GM10248 (cell line): ENCODE data around the gene ZNFX1.

Experiments
- CTCF ChIA-PET: fragments of 300-600 bp; sonication (Branson Sonifier 250); formaldehyde crosslinking; extraction: SDS; loops from one replicate; lab custom pipeline; 2021; ENCODE audit warnings: antibody characterized with exemption; lab: Yijun Ruan, JAX
- POLR2A ChIA-PET: fragments of 350-650 bp; sonication (Branson Sonifier 250); formaldehyde crosslinking; extraction: SDS; loops from one replicate; lab custom pipeline; 2020; ENCODE audit warnings: antibody characterized with exemption; lab: Yijun Ruan, JAX
- DNase-seq: peaks from one replicate; pipeline ENCODE4 v3.0.0; 2012; ENCODE audit errors: extremely low spot score
- TF ChIP-seq, protein P1 (sequence below): IDR thresholded peaks from 2 replicates; pipeline ENCODE4 v1.5.1; 2012; ENCODE audit warnings: mild to moderate bottlenecking, low read depth; ENCODE audit errors: extremely low read depth, missing control alignments, control extremely low read depth

Gene ZNFX1

DNA sequence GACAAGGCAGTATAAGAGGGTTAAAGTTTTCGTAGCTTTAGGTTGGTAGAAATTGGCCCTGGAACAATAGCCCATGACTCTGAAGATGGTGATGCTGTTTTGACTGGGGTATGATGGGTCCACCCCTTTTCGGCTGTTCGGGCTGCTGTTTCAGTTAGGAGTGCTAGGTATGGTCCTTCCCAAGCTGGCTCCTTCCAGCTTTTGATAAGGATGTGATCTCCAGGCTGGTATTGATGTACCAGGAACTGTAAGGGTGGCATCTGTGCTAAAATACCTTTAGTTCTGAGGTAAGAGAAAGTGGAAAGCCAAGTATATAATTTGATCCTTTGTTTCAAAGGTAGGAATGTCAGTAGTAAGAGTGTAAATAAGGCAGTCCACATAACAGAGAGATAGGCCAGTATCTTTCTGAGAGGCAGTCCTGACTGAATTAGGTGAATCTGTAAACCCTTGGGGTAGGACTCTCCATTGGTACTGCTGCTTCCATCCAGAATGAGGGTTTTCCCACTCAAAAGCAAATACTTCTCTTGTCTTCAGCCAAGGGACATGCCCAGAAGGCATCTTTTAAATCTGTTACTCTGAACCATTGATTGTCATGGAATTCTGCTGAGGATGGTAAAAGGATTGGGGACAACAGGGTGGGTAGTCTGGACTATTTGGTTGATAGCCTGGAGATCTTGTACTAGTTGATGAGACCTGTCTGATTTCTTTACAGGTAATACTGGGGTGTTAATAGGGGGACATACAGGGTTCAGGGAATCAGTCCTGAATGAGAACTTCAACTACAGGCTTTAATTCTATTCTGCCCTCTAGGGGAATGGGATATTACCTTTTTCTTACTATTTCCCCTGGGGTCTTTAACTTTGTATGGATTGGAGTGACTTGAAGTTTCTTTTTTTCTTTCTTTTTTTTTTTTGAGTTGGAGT lies 6.1 kb upstream of the ZNFX1 start:
- no peak for DNase-seq
- ChIA-PET CTCF (no interaction called here), POLR2A (interaction anchor here (0.6 to 1.1 kb wide), 5 partner anchors 11 to 708 kb away, joined by 3 to 5 read pairs (median 3); no protein-coding TSS in a partner anchor)
- TF ChIP-seq, protein P1, sequence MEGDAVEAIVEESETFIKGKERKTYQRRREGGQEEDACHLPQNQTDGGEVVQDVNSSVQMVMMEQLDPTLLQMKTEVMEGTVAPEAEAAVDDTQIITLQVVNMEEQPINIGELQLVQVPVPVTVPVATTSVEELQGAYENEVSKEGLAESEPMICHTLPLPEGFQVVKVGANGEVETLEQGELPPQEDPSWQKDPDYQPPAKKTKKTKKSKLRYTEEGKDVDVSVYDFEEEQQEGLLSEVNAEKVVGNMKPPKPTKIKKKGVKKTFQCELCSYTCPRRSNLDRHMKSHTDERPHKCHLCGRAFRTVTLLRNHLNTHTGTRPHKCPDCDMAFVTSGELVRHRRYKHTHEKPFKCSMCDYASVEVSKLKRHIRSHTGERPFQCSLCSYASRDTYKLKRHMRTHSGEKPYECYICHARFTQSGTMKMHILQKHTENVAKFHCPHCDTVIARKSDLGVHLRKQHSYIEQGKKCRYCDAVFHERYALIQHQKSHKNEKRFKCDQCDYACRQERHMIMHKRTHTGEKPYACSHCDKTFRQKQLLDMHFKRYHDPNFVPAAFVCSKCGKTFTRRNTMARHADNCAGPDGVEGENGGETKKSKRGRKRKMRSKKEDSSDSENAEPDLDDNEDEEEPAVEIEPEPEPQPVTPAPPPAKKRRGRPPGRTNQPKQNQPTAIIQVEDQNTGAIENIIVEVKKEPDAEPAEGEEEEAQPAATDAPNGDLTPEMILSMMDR: no peak

DNA sequence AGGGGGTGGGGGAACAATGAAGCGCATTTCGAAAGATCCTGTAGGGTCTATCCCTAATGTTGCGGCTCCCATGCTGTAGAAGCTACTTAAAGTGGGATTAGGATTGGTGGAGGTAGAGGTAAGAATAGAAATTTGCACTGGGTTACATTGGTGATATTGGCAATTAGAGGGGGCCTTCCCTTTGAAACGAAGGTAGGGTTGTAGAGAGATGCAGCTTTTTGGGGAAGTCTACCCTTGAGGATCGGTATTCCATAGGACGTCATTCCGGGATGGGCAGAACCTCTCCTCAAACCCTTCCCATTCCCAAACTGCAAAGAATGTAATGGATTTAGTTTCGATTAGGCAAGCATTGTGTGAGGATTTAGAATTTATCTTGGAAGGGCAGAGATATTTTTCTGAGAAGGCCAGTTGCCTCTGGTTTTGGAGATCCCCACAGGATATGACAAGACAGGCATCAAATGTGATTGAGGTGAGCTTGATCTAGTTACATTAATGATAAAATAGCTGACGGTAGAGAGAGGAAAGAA lies 5.4 kb upstream of the ZNFX1 start:
- CTCF ChIA-PET: interaction anchor here (1.2 to 2.0 kb wide), 2 partner anchors 12 to 37 kb away, joined by 3 to 6 read pairs; no protein-coding TSS in a partner anchor
- DNase-seq: no peak
- POLR2A ChIA-PET: interaction anchor here (0.7 to 1.1 kb wide), 3 partner anchors 13 to 83 kb away, joined by 3 to 4 read pairs (median 3); no protein-coding TSS in a partner anchor
- TF ChIP-seq, protein P1: no peak

DNA sequence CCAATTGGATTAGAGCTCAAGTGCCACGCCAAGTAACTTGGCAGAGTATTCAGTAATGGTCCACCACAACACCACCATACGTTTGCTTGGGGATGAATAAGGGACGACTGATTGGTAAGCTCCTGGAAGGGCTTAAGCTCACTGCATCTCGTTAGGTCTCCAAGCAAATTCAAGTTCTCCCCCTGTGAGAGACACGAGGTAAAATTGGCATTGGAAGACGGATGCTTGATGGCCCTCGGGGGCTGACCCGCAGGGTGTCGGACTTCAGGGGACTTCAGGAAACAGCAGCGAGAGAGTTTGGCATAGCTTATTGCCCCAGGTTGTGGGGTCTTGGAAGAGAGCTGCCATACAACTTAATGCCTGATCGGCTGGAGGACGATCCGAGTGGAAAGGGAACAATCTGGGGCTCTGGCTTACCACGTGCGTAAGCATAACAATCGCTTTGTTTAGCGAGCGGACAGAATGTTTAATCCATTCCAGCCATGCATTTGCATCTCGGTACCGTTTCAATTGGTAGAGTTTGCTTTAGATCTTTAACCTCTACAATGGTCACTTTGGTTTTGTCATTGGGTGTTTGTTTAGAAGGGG lies 4.8 kb upstream of the ZNFX1 start:
- TF ChIP-seq, protein P1: no peak
- CTCF ChIA-PET: interaction anchor here (1.2 to 2.0 kb wide), 2 partner anchors 12 to 36 kb away, joined by 3 to 6 read pairs; no protein-coding TSS in a partner anchor
- no peak for DNase-seq
- POLR2A ChIA-PET: interaction anchor here (1.0 to 1.1 kb wide), 2 partner anchors 13 to 15 kb away, joined by 3 to 4 read pairs; no protein-coding TSS in a partner anchor

DNA sequence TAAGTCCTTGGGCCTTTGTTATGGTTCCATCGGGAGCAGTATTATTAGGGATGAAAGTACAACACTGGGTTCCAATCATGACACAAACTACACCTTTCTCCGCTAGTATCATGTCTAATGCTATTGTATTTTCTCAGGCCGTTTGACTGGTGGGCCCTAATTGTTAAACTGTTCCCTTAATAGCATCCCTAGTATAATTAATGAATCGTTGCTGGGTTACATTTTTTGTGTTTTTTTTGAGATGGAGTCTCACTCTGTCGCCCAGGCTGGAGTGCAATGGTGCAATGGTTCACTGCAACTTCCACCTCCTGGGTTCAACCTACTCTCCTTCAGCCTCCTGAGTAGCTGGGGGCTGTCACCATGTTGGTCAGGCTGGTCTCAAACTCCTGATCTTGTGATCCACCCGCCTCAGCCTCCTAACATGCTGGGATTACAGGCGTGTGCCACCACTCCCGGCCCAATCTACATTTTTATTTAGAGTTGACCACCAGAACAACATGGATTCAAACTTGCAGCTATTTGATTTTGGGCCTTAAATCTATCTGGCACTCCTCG lies 4.1 kb upstream of the ZNFX1 start:
- DNase-seq: no peak
- POLR2A ChIA-PET: interaction anchor here (1.3 kb wide), 1 partner anchor 9 kb away, joined by 4 read pairs; no protein-coding TSS in a partner anchor
- CTCF ChIA-PET: interaction anchor here (1.2 to 2.4 kb wide), 3 partner anchors 10 to 35 kb away, joined by 3 to 12 read pairs (median 6); no protein-coding TSS in a partner anchor
- TF ChIP-seq, protein P1: no peak

DNA sequence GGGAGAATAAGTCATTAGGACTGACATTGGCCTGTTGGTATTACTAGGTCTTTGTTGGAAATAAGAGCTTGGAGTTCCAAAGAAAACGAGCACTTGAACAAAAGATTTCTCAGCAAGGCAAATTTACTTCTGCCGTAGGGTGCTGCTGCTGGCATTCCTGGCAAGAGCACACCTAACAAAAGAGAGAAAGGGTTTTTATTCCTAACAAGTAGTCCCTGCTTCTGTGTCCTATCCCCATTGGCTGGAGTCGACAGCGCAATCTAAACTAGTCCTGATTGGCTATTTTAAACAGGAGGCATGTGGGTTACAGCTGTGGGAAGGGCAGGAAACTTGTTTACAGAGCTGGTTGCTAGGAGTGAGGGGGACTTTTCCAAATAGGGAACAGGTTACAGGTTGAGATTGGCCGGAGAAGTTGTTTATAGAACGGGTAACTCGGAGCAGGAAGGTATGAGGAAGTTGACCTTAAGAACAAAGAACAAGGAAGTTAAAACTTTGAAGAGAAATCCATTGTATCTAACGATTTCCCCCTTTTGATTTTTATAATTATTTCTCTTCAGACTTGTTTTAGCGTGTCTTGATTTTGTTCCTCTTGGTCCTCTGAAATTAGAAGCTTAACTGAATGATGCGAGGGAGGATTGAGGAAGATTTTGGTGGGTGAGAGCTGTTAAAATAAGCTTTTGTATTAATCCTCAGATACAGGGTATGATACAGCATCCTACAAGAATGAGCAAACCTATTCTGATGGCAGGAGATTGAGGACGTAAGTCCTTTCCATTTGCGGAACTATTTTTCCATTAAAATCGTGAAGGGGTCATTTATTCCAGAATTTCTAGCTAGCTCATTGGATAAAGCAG lies 3.4 kb upstream of the ZNFX1 start:
- ChIA-PET POLR2A (interaction anchor here (0.5 to 1.3 kb wide), 4 partner anchors 10 to 635 kb away, joined by 3 to 6 read pairs (median 4); no protein-coding TSS in a partner anchor), CTCF (interaction anchor here (1.3 to 2.4 kb wide), 4 partner anchors 11 to 35 kb away, joined by 3 to 12 read pairs (median 6); no protein-coding TSS in a partner anchor)
- TF ChIP-seq, protein P1: no peak
- no peak for DNase-seq
